ENCODE data around the gene PREX1.
"Not testable (repeated sequence)": the region's sequence is repeated elsewhere in the genome, so short reads cannot be mapped to it uniquely, and the experiment has no call there.

PREX1 gene

DNA sequence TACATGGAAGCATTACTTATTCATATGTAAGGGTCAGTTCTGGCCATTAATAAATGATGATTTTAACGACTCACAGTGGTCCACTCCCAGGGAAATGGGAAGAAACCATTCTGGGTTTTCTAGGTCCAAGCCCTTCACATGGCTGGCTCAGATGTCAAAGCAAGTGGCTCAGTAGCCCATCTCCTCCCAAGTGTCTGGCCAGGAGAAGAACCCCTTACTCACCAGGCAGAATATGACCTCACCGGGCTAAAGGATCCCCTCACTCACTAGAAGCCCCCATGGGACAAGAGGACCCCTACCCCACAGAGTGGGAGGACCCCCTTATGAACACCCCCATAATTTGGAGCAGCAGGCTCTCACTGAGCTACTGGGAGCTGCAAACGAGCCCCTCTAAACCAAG is 34.0 kb downstream of the PREX1 start:
- DNase-seq (ENCODE audit: low read depth in 2 of 2), result no peak

DNA sequence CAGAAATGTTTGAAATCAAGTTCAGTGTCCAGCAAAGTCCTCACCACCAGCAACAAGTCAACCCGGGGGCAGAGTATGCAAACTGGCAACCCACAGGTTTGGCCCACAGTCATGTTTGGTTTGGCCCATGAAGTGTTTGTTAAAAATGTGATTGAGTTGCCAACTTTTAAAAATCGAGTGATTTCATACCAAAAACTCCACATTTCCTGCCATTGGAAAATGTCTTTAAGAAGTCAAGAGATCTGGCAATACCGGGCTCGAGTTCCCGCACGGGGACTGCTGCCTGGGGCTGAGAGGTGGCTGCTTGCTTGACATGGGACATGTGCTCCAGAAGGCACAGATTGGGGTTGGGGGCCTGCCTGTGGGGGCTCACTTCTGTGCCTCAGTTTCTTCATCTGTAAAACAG is 36.1 kb downstream of the PREX1 start:
- no peak for DNase-seq (ENCODE audit: low read depth in 2 of 2)

DNA sequence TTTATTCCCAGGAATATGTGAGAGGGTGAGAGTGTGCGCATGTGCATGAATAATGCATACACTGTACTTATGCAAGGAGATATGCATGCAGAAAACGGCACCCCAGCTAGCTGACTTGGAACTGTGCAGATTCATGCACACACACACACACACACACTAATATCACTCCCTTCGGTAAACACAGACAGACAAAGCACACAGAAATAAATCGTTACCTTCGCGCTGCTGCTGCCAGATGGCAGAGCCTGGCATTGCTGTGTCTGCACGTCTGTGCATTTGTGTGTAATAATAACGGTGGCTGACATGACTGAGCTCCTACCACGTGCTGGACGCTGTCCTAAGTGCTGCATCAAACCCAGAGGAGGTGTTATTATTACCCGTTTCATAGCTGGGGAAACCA is 36.8 kb downstream of the PREX1 start:
- no peak for DNase-seq (ENCODE audit: low read depth in 2 of 2)

DNA sequence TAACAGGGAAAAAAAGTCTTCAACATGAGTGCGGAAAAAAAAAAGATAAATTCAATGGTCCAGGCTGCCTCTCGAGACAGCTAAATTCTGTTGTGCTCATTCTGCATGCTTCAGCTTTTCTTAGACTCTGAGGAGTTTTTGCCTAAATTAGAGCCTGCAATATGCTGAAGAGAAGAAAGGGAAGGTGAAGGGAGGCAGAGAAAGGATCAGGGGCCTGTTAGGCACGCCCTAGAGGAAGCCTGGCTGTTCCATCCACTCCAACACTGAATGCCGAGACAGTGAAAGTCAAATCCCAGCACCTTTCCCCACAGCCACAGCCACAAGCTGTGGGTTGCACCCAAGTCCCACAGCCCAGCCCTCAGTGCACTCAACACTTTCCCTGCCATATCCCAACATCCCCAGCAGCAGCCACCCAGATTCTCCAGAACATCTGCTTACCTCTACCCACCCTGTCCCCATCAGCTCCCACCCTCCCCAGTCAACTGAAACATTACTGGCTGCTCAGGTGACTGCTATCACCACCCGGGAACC is 37.3 kb downstream of the PREX1 start:
- DNase-seq (ENCODE audit: low read depth in 2 of 2), result no peak

DNA sequence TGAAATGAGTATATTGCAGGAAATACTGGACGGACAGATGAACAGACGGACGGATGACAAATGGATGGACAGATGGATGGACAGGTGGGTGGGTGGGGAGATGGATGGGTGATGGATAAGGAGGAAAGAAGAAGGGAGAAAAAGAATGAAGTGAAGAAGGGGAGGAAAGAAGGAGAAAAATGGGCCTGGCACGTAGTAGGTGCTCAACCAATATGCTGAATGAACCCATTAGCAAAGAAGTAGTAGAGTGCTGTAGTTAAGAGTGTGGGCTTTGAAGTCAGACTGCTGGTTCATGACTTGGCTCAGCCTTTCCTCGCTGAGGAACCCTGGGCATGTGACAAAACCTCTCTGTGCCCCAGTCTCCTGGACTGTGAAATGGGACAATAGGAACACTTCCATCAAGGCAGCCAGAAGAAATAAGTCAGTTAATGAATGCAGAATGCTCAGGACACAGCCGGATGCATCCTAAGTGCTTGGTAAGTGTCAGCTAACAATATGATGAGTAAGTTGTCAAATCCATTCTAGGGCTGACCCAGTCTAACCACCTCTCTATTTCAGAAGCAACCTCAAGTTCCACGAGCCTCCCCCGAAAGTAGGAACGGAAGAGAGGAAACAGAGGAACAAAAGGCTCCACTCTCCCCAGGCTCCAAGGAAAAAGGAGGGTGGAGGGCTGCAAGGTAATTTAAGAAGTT is 37.9 kb downstream of the PREX1 start:
- DNase-seq (ENCODE audit: low read depth in 2 of 2), result no peak

DNA sequence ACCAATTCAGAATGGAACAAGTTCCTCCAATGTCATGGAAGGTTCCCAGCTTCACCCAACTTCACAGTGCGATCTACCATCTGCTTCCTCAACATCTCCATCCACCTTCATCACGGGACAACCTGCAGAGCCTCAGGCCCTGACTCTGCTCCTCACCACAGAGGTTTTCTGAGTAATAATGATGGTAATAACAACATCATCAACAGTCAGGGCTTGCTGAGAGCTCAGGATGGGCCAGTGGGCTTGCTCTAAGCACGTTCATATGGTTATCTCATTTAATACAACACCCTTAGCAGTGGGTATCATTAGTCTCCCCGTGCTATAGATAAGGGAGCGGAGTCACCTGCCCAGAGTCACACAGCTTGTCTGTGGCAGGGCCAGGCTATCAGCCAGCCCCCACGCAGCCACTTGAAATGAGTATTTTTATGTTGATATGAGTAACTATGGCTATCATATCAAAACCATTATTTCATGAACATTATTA is 38.6 kb downstream of the PREX1 start:
- no peak for DNase-seq (ENCODE audit: low read depth in 2 of 2)

DNA sequence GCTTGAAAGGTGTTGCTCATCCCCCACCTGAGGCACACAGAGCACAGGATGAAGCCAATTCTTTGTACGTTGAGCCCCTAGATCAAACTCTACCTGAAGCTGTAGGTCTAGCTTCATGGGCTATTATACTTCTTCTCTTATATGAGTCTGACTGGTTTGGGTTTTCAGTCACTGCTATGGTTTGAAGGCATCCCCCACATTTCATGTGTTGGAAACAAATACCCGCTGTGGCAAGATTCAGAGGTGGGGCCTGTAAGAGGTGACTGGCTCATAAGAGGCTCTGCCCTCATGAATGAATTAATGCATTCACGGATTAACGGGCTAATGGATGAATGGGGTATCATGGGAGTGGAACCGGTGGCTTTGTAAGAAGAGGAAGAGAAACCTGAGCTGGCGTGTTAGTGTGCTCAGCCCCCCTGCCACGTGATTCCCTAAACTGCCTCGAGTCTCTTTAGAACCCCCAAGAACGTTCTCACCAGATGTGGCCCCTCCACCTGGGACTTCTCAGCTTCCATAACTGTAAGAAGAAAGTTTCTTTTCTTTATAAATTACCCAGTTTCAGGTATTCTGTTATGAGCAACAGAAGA is 39.2 kb downstream of the PREX1 start:
- no peak for DNase-seq (ENCODE audit: low read depth in 2 of 2)

DNA sequence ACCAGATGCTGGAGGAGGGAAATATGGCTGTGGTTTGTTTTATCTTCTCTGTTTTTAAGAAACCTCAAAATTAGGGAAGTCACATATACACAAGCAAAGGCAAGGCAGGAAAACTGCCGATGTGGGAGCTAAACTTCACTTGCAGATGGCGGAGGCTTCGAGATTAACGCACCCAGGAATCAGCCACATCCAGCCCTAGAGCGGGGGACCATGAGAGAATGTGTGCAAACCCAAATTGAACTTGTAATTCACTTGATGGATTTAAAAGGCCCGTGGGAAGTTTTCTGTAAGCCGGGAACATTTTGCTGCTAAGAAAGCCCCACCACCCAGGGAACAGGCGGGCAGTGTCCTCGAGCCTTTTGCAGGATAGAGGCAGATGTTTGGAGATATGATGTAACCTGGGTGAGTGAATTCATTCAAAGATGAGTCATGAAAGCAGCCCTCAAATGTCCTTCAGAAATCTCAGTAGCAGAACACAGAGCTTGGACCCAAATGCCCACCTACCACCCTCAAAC is 39.9 kb downstream of the PREX1 start:
- no peak for DNase-seq (ENCODE audit: low read depth in 2 of 2)

DNA sequence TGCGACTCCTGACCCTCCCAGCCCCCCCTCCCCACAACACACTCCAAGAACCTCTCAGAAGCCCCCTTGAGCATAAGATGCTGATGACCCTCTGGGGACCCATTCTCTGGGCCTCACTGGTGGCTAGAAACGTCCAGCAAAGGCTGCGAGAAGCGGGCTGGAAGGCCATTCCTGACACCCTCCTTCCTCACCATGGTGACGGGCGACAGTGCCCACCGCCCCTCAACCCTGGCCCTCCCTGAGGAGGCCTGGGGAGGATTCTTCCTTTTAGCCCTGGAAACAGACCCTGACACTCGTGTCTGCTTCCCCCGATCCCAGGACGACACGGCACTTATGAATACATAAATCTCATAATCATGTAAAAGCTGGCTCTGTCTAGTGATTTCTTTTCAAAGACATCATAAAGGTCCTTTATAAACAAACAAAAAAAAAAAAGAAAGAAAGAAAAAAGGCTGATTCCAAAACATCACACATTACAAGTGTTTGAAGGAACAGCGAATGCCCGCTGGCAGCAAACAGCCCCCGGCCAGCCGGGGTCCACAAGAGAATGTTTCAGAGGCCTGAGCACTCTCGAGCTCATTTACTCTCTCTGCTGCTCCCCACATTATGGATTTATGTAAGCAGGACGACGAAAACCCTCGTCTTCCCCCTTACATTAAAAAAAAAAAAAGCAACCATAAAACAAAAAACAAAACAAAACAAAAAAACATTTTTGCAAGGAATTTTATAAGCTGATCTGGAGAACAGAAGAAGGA is 40.7 kb downstream of the PREX1 start:
- DNase-seq (ENCODE audit: low read depth in 2 of 2), result no peak

DNA sequence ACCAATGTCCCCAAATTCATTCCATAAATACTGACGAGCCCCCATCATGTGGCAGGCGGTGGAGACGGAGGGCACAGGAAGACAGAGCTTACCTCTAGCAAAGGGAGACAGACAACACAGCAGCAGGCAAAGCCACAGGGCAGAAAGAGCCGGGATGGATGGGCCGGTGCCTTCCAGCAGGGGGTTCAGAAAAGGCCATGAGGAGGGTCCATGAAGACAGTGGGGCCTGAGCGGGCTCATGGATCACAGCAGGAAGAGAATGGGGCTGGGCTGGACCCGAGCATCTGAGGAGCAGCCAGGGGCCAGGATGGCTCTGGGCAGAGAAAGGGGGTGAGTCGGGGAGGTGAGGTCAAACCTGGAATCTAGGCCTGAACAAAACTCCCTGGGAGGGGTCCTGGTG is 42.0 kb downstream of the PREX1 start:
- no peak for DNase-seq (ENCODE audit: low read depth in 2 of 2)

DNA sequence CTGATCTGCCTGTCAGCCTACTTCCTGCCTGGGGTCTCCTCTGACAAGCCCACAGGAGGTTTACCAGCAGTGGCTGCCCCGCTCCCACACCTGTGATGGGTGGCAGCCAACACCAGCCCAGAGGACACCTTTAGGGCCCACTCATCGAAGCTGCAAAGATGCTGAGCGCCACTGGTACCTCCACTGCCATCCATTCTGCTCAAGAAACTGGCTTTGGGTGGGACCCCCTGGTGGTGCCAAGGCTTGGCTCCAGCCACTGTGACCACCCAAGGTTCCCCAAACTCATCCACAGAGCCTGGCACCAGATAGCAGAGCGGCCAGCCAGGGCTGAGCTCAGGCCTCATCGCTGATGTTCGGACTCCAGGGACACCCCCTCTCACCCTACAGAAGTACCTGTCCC is 42.5 kb downstream of the PREX1 start:
- no peak for DNase-seq (ENCODE audit: low read depth in 2 of 2)

DNA sequence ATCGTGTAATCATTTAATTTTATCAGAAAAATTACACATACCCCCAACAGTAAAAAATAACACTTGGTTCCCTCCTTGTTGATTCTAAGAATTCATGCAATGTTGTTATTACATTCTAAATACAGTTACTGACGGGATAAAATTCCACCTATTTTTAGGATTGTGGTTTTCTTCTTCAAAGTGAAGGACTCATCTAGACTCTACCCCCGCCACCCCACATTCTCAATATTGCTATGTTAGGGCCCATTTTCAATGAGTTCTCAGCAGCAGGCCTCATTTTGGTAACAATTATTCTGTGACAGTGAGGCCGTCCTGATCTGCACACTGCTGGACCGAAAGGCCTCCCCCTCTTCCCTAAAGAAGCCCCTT is 43.5 kb downstream of the PREX1 start:
- DNase-seq (ENCODE audit: low read depth in 2 of 2), result no peak

DNA sequence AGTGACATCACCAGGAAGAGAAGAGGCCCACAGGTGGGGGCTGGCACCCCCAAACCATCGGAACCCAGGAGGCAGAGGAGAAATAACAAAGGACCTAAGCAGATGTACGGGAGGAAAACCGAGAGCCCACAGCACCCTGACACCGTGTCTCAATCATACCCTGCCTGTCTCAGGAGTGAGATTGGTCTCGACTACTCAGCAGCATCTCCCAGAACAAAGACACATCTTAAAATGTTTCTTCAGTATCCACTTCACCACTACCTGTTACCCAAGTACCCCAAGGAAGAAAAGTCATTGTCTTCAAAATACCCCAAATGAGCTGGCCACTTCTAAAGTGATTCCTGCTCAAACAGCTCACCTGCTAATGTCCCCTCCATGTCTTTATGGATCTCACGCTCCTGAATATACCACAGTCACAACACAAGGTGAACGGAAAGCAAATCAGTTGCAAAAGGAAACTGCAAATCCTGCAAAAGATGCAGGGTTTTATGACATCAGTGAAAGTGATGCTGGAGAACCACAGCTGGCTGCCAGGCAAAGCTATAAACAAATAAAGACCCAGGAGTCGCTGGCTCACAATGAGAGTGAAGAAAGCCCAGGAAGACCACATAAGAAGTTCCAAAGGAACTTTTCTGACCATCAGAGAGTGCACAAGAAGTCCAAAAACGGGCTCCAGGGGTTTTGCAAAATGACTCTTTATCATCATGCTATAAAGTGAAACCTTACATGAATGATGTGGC is 44.1 kb downstream of the PREX1 start:
- no peak for DNase-seq (ENCODE audit: low read depth in 2 of 2)

DNA sequence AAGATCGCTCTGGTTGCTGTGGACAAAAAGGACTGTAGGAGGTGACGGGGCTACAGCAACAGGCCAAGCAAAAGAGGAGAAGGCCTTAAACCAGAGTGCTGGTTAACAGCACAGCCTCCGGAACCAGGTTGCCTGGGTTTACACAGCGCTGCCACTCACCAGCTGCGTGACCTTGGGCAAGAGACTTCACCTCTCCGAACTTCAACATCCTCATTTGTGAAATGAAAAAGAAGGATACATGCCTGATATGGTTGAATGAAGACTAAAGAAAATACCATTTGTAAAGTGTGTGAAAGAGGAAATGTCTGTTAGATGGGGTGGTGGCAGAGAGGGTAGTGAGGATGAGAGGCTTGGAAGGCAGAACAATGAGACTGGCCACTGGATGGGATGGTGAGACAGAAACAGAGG is 44.9 kb downstream of the PREX1 start:
- no peak for DNase-seq (ENCODE audit: low read depth in 2 of 2)

DNA sequence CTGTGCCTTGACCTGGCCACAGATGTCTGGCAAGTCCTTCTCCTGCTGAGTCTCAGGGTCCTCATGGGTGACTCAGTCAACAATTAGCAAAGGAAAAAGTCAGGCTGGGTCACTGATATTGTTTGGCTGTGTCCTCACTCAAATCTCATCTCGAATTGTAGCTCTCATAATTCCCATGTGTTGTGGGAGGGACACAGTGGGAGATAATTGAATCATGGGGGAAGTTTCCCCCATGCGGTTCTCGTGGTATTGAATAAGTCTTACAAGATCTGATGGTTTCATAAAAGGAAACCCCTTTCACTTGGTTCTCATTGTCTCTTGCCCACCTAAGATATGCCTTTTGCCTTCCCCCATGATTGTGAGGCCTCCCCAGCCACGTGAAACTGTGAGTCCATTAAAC is 45.7 kb downstream of the PREX1 start:
- DNase-seq (ENCODE audit: low read depth in 2 of 2), result no peak

DNA sequence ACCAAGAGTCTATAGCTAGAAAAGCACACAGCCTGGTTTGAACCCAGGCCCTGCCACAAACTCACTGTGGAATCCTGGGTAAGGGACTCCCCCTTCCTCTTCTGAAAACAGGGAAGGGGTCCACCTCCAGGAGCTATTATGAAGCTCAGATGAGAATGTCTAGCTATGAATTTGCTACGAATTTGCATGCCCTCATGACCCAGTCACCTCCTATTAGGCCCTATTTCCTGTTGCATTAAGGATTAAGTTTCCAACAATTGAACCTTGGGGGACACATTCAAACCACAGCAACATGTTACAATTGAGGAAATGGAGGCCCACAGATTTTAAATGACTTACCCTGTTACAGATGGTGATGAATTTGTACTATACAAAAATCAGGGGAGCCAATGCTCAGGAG is 46.2 kb downstream of the PREX1 start:
- no peak for DNase-seq (ENCODE audit: low read depth in 2 of 2)

DNA sequence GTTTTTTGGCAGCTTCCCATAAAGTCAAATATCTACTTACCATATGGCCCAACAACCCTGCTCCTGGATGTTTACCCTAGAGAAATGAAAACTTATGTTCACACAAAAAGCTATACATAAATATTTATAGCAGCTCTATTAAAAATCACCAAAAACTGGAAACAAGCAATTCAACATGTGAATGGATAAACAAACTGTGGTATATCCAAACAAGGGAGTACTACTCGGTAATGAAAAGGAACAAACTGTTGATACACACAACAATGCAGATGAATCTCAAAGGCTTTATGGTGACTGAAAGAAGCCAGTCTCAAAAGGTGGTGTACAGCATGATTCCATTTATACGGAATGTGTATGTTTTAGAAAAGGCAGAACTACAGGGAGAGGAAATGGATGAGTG is 48.4 kb downstream of the PREX1 start:
- DNase-seq (ENCODE audit: low read depth in 2 of 2), result no peak

DNA sequence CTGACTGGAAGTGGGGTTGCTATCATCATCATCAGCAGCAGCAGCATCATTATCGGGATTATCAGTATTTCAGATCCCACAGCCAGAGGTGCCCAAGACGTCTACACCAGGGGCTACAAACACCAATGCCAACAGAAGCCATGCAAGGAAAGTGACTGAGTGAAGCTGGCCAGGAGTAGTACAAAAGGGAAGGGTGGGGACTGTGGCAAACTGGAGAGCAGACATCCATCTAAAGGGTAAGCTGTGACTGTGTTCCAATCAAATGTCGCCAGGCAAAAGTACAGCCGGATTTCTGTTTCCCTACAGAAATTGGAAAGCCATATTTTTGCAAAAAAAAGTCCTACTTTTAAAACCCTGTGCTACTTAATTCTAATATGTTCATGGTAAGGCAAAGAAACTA is 50.0 kb downstream of the PREX1 start:
- no peak for DNase-seq (ENCODE audit: low read depth in 2 of 2)

DNA sequence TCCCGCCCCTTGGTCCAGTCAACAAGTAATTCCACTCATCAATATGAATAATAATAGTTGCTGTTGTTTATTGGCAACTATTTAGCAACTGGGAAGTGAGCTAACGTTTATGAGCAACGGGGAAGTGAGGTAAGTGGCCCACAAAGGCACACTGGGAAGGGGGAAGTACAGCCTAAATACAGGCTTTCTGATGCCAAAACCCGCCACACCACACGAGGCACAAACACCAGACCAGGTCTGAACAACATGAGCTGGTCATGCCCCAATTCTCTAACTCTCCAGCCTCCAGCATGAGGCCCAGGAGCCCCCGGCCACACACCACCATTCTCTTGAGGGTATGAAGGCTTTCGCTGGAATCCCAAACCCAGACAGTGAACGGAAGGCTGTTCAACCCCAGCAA is 50.8 kb downstream of the PREX1 start:
- DNase-seq (ENCODE audit: low read depth in 2 of 2), result no peak

DNA sequence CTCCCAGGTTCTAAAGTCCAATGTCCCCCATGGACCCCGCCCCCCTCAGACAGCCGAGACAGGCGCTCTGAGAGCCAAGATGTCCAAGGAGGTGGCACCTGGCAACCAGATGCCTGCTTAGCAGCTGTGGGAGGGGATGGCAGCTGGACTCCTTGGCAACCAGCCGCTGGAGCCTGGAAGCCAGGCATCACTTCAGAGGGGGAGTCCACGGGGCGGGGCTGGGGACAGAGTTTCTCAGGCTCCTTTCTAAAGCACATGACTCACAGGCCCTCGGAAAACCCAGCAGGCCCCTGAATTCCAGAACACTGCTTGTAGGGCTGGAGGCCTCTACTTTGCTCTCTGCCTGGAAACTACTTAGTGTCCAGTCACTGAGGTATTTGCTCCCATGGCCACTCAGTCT is 51.5 kb downstream of the PREX1 start:
- no peak for DNase-seq (ENCODE audit: low read depth in 2 of 2)

DNA sequence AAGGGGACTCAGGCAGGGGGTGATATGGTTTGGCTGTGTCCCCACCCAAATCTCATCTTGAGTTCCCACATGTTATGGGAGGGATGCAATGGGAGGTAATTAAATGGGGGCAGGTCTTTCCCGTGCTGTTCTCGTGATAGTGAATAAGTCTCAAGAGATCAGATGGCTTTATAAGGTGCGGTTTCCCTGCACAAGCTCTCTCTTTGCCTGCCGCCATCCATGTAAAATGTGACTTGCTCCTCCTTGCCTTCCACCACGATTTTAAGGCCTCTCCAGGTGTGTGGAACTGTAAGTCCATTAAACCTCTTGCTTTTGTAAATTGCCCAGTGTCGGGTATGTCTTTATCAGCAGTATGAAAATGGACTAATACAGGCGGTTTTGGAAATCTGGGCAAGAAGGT is 52.3 kb downstream of the PREX1 start:
- not testable (repeated sequence) for DNase-seq (ENCODE audit: low read depth in 2 of 2)

DNA sequence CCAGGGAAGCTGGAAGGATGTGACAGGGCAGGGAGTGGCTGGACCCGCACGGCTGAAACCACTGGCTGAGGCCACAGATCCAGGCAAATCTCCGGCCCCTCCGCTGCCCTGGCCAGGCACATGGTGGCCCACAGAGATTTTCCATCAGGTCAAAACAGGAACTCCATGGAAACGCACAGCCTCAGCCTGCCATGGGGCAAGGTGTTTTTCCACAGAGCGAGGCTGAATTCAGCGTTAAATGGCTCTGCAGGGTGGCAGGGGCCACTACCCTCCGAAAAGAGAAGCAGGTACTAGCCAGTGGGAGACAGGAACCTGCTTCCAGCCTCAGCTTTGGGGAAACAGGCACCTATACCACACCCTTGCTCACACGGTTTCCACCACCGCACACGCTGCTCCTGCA is 53.1 kb downstream of the PREX1 start:
- no peak for DNase-seq (ENCODE audit: low read depth in 2 of 2)
